Osteoblast (primary cell): ENCODE data around the gene GATA5. TPM values are rescaled to one million over a fixed set of nuclear protein-coding genes. Genes with fewer than 3 reads are reported as not detected.

Experiments
- DNase-seq: peaks from one replicate; pipeline ENCODE4 v3.0.0; 2011; ENCODE audit warnings: low spot score, mixed read lengths; ENCODE audit not compliant: insufficient read length; ENCODE audit errors: missing footprints
- H2AFZ ChIP-seq: 2 replicates; pipeline ENCODE4 v1.6.0; 2011; ENCODE audit warnings: mild to moderate bottlenecking, low read length
- H3K27ac ChIP-seq: 2 replicates; pipeline ENCODE4 v1.5.1; 2011; ENCODE audit warnings: mild to moderate bottlenecking, low read depth, low read length, moderate library complexity
- H3K27me3 ChIP-seq: 2 replicates; pipeline ENCODE4 v1.6.0; 2012; ENCODE audit warnings: mild to moderate bottlenecking, control low read depth, inconsistent platforms, low read length, moderate library complexity; ENCODE audit not compliant: insufficient read depth
- H3K36me3 ChIP-seq: 2 replicates; pipeline ENCODE4 v1.5.1; 2011; ENCODE audit warnings: mild to moderate bottlenecking, low read length, control low read depth, moderate library complexity; ENCODE audit not compliant: insufficient read depth
- H3K4me1 ChIP-seq: 2 replicates; pipeline ENCODE4 v1.5.1; 2011; ENCODE audit warnings: mild to moderate bottlenecking, low read length, control low read depth, moderate library complexity; ENCODE audit not compliant: insufficient read depth
- H3K4me2 ChIP-seq: 2 replicates; pipeline ENCODE4 v1.6.0; 2011; ENCODE audit warnings: mild to moderate bottlenecking, low read length; ENCODE audit not compliant: insufficient read depth
- H3K4me3 ChIP-seq: fragments of 200-600 bp; sonication (generic); 3 replicates; pipeline ENCODE4 v1.5.1; 2012; ENCODE audit warnings: mild to moderate bottlenecking, low read length, inconsistent platforms; ENCODE audit not compliant: insufficient read depth
- H3K79me2 ChIP-seq: 2 replicates; pipeline ENCODE4 v1.6.0; 2012; ENCODE audit warnings: mild to moderate bottlenecking, low read length, control low read depth, inconsistent platforms; ENCODE audit not compliant: insufficient read depth
- H3K9me3 ChIP-seq: 2 replicates; pipeline ENCODE4 v1.5.1; 2011; ENCODE audit warnings: low read depth, low read length, control low read depth
- H4K20me1 ChIP-seq: 2 replicates; pipeline ENCODE4 v1.6.0; 2012; ENCODE audit warnings: mild to moderate bottlenecking, low read length, control low read depth; ENCODE audit not compliant: insufficient read depth
- CTCF ChIP-seq: IDR thresholded peaks from 2 replicates; pipeline ENCODE4 v1.5.1; 2011; ENCODE audit warnings: mild to moderate bottlenecking, low read depth, low read length, moderate library complexity; ENCODE audit errors: extremely low read depth
- total RNA-seq: library from RNA; depleted of rRNA; stranded (reverse); fragments of >200 nt; gene quantifications from 2 replicates; pipeline ENCODE4 v1.2.3, GENCODE V29; 2012

GATA5 gene
- total RNA-seq, 1 donor: not detected

GRCh38 chr20:62441987-62442539, 33.7 kb downstream of the GATA5 start:
- no peak overlapping the region for H3K4me3 ChIP-seq
- no peaks in the 10 kb centered on the region for H3K4me1 ChIP-seq
- H3K4me2 ChIP-seq: no peak overlapping the region
- H2AFZ ChIP-seq: no peak overlapping the region
- no peaks in the 10 kb centered on the region for H3K79me2 ChIP-seq
- H3K27ac ChIP-seq: no peak overlapping the region
- H3K27me3 ChIP-seq: peaks cover 3% of the 10 kb centered on the region
- TF ChIP-seq CTCF: no peak
- no peak for DNase-seq
- H3K36me3 ChIP-seq: no peaks in the 10 kb centered on the region
- no peaks in the 10 kb centered on the region for H3K9me3 ChIP-seq
- H4K20me1 ChIP-seq: no peaks in the 10 kb centered on the region

- no peak overlapping the region for H3K27ac ChIP-seq
- H4K20me1 ChIP-seq: no peaks in the 10 kb centered on the region
- peaks cover 21% of the 10 kb centered on the region for H3K27me3 ChIP-seq
- no peaks in the 10 kb centered on the region for H3K9me3 ChIP-seq
- no peak for DNase-seq
- H3K36me3 ChIP-seq: no peaks in the 10 kb centered on the region
- H2AFZ ChIP-seq: no peak overlapping the region
- no peaks in the 10 kb centered on the region for H3K4me1 ChIP-seq
- TF ChIP-seq CTCF: no peak
- no peak overlapping the region for H3K4me2 ChIP-seq
- no peaks in the 10 kb centered on the region for H3K79me2 ChIP-seq
- H3K4me3 ChIP-seq: no peak overlapping the region
Observed at GRCh38 chr20:62439218-62439617, 36.6 kb downstream of the GATA5 start.

GRCh38 chr20:62437927-62438326, 37.9 kb downstream of the GATA5 start:
- H3K36me3 ChIP-seq: no peaks in the 10 kb centered on the region
- H3K4me3 ChIP-seq: no peak overlapping the region
- H3K4me1 ChIP-seq: no peaks in the 10 kb centered on the region
- no peak overlapping the region for H3K27ac ChIP-seq
- H3K27me3 ChIP-seq: peaks cover 31% of the 10 kb centered on the region
- no peak overlapping the region for H3K4me2 ChIP-seq
- DNase-seq: no peak
- H3K9me3 ChIP-seq: no peaks in the 10 kb centered on the region
- H3K79me2 ChIP-seq: no peaks in the 10 kb centered on the region
- H2AFZ ChIP-seq: no peak overlapping the region
- no peak for TF ChIP-seq CTCF
- H4K20me1 ChIP-seq: no peaks in the 10 kb centered on the region

- Histone ChIP-seq H3K4me3 (no peak overlapping the region), H2AFZ (no peak overlapping the region), H3K9me3 (no peaks in the 10 kb centered on the region), H3K27me3 (peaks cover 35% of the 10 kb centered on the region), H3K36me3 (no peaks in the 10 kb centered on the region), H3K4me2 (no peak overlapping the region), H3K79me2 (no peaks in the 10 kb centered on the region), H3K27ac (no peak overlapping the region), H3K4me1 (no peaks in the 10 kb centered on the region), H4K20me1 (no peaks in the 10 kb centered on the region)
- no peak for TF ChIP-seq CTCF
- DNase-seq: no peak
Observed at GRCh38 chr20:62437496-62437895, 38.3 kb downstream of the GATA5 start.
